H1 (cell line): ENCODE results near the gene ITPR1. TPM values are rescaled to one million over a fixed set of nuclear protein-coding genes. Genes with fewer than 3 reads are reported as not detected.

Experiments used
- CTCF ChIA-PET: fragments of 300-600 bp; sonication (Branson Sonifier 250); formaldehyde crosslinking; loops from one replicate; lab custom pipeline; 2021; ENCODE audit not compliant: partially characterized antibody; lab: Charles Lee
- POLR2A ChIA-PET: fragments of 300-600 bp; sonication (Branson Sonifier 250); formaldehyde crosslinking; loops from one replicate; lab custom pipeline; 2021; ENCODE audit warnings: inconsistent platforms; ENCODE audit not compliant: partially characterized antibody; lab: Charles Lee
- DNase-seq, 2 experiments: peaks; one replicate each; pipeline versions ENCODE4 v3.0.0 to v3.0.0-alpha.2; 2010 to 2022; ENCODE audit warnings: low spot score in 2 of 2, low read depth in 1 of 2, mixed read lengths in 1 of 2
- FAIRE-seq: peaks from 2 replicates; lab custom pipeline; 2011; peaks lifted over from hg19 to GRCh38; lab: Jason Lieb, UNC
- H2AFZ ChIP-seq: 2 replicates; pipeline ENCODE4 v1.8.1; 2012; ENCODE audit warnings: low read length, inconsistent platforms
- H2AK5ac ChIP-seq: 2 replicates; pipeline ENCODE4 v1.6.1; 2013; ENCODE audit warnings: low read depth, low read length
- H2BK120ac ChIP-seq: replicated peaks from 2 replicates; pipeline ENCODE3; 2013; ENCODE audit warnings: low read depth, low read length, inconsistent platforms
- H2BK12ac ChIP-seq: 2 replicates; pipeline ENCODE4 v1.6.1; 2013; ENCODE audit warnings: low read depth, low read length
- H2BK15ac ChIP-seq: 2 replicates; pipeline ENCODE4 v1.6.1; 2013; ENCODE audit warnings: low read length
- H2BK20ac ChIP-seq: 2 replicates; pipeline ENCODE4 v1.6.1; 2013; ENCODE audit warnings: low read length
- H2BK5ac ChIP-seq: 2 replicates; pipeline ENCODE4 v1.6.1; 2013; ENCODE audit warnings: low read depth, low read length
- H3K14ac ChIP-seq: 2 replicates; pipeline ENCODE4 v1.6.1; 2013; ENCODE audit warnings: inconsistent platforms; ENCODE audit not compliant: insufficient read length
- H3K18ac ChIP-seq: 2 replicates; pipeline ENCODE4 v1.6.1; 2013; ENCODE audit warnings: low read length; ENCODE audit errors: extremely low read depth
- H3K23ac ChIP-seq: 2 replicates; pipeline ENCODE4 v1.6.1; 2013; ENCODE audit warnings: inconsistent platforms; ENCODE audit not compliant: insufficient read length
- H3K23me2 ChIP-seq: 2 replicates; pipeline ENCODE4 v1.6.1; 2013; ENCODE audit warnings: low read depth, low read length
- H3K27ac ChIP-seq: 2 replicates; pipeline ENCODE4 v1.6.1; 2011; ENCODE audit warnings: low read depth, low read length, inconsistent platforms
- H3K27me3 ChIP-seq, 4 experiments: replicated peaks in 1 of 4; 1 replicate in 1 of 4; 2 replicates in 3 of 4; pipeline versions ENCODE4 v1.6.1 to v1.8.1; 2011 to 2013; ENCODE audit warnings: low read length in 3 of 4, mild to moderate bottlenecking in 3 of 4, inconsistent platforms in 2 of 4, mixed read lengths in 2 of 4, moderate library complexity in 1 of 4; ENCODE audit not compliant: control insufficient read depth in 3 of 4, insufficient read depth in 3 of 4; ENCODE audit errors: extremely low read depth in 1 of 4
- H3K36me3 ChIP-seq, 4 experiments: 2 replicates each; pipeline versions ENCODE4 v1.6.1 to v1.8.1; 2011 to 2013; ENCODE audit warnings: mild to moderate bottlenecking in 4 of 4, low read length in 3 of 4, moderate library complexity in 2 of 4, control low read depth in 1 of 4, inconsistent platforms in 1 of 4; ENCODE audit not compliant: insufficient read depth in 4 of 4, control insufficient read depth in 2 of 4
- H3K4ac ChIP-seq: replicated peaks from 2 replicates; pipeline ENCODE3; 2013; ENCODE audit warnings: low read length, low read depth, mixed read lengths, inconsistent platforms; ENCODE audit not compliant: insufficient read length
- H3K4me1 ChIP-seq, 4 experiments: replicated peaks in 1 of 4; 1 replicate in 1 of 4; 2 replicates in 3 of 4; pipeline versions ENCODE4 v1.6.1 to v1.8.1; 2011 to 2013; ENCODE audit warnings: low read length in 3 of 4, inconsistent platforms in 2 of 4, mixed read lengths in 1 of 4; ENCODE audit not compliant: insufficient read depth in 4 of 4, control insufficient read depth in 3 of 4
- H3K4me2 ChIP-seq, 2 experiments: 2 replicates each; pipeline versions ENCODE4 v1.6.1 to v1.8.1; 2011 to 2013; ENCODE audit warnings: low read depth in 2 of 2, low read length in 2 of 2, control low read depth in 1 of 2, inconsistent platforms in 1 of 2, mild to moderate bottlenecking in 1 of 2; ENCODE audit not compliant: insufficient read depth in 1 of 2
- H3K4me3 ChIP-seq, 4 experiments: fragments of 200-600, 300-600 bp in 1 of 4; sonication (generic), shearing (Covaris generic), sonication (Bioruptor Twin) in 1 of 4; 2 replicates each; pipeline versions ENCODE4 v1.5.1 to v1.8.1; 2011 to 2016; ENCODE audit warnings: low read length in 4 of 4, low read depth in 3 of 4, control low read depth in 2 of 4, inconsistent platforms in 2 of 4, mild to moderate bottlenecking in 2 of 4, mixed read lengths in 1 of 4, moderate library complexity in 1 of 4; ENCODE audit not compliant: insufficient read depth in 2 of 4; ENCODE audit errors: extremely low read depth in 1 of 4
- H3K56ac ChIP-seq: replicated peaks from 2 replicates; pipeline ENCODE3; 2013; ENCODE audit warnings: low read depth, mild to moderate bottlenecking, mixed read lengths, low read length, inconsistent platforms; ENCODE audit not compliant: insufficient read length
- H3K79me1 ChIP-seq: 2 replicates; pipeline ENCODE4 v1.6.1; 2013; ENCODE audit warnings: low read depth, low read length, control low read depth
- H3K79me2 ChIP-seq, 2 experiments: 2 replicates each; pipeline versions ENCODE4 v1.6.1 to v1.8.1; 2012 to 2013; ENCODE audit warnings: low read length in 2 of 2, mild to moderate bottlenecking in 2 of 2, inconsistent platforms in 1 of 2; ENCODE audit not compliant: insufficient read depth in 2 of 2, control insufficient read depth in 1 of 2
- H3K9ac ChIP-seq, 4 experiments: replicated peaks in 1 of 4; 1 replicate in 1 of 4; 2 replicates in 3 of 4; pipeline versions ENCODE4 v1.6.1 to v1.8.1; 2011 to 2013; ENCODE audit warnings: low read depth in 3 of 4, low read length in 3 of 4, control low read depth in 2 of 4, mild to moderate bottlenecking in 2 of 4, moderate library complexity in 2 of 4, inconsistent platforms in 1 of 4; ENCODE audit errors: extremely low read depth in 1 of 4
- H3K9me3 ChIP-seq, 2 experiments: 2 replicates each; pipeline versions ENCODE4 v1.6.1 to v1.8.1; 2012 to 2013; ENCODE audit warnings: mild to moderate bottlenecking in 2 of 2, moderate library complexity in 2 of 2, control low read depth in 1 of 2, inconsistent platforms in 1 of 2, low read depth in 1 of 2, low read length in 1 of 2, mixed read lengths in 1 of 2; ENCODE audit not compliant: insufficient read depth in 2 of 2
- H4K20me1 ChIP-seq, 2 experiments: replicated peaks in 1 of 2; 2 replicates each; pipeline versions ENCODE3 to v1.8.1; 2011 to 2013; ENCODE audit warnings: inconsistent platforms in 2 of 2, low read length in 2 of 2, mild to moderate bottlenecking in 1 of 2; ENCODE audit not compliant: insufficient read depth in 2 of 2, control insufficient read depth in 1 of 2
- H4K5ac ChIP-seq: 2 replicates; pipeline ENCODE4 v1.6.1; 2013; ENCODE audit warnings: low read length, low read depth, mixed read lengths, inconsistent platforms; ENCODE audit not compliant: insufficient read length
- H4K8ac ChIP-seq: 2 replicates; pipeline ENCODE4 v1.8.0; 2013; ENCODE audit warnings: mild to moderate bottlenecking, moderate library complexity, low read length, inconsistent platforms; ENCODE audit not compliant: insufficient read depth; ENCODE audit errors: extremely low read depth
- H4K91ac ChIP-seq: replicated peaks from 2 replicates; pipeline ENCODE3; 2013; ENCODE audit warnings: low read length, mixed read lengths, inconsistent platforms; ENCODE audit not compliant: insufficient read length
- BACH1 ChIP-seq: IDR thresholded peaks from 2 replicates; pipeline ENCODE4 v1.6.1; 2012; ENCODE audit warnings: low read length, improper control_type of control experiment
- E2F6 ChIP-seq: IDR thresholded peaks from 2 replicates; pipeline ENCODE4 v1.6.1; 2012; ENCODE audit warnings: inconsistent platforms
- EGR1 ChIP-seq: IDR thresholded peaks from 2 replicates; pipeline ENCODE4 v1.6.1; 2011; ENCODE audit warnings: low read depth, low read length, borderline replicate concordance
- JUND ChIP-seq: IDR thresholded peaks from 2 replicates; pipeline ENCODE4 v1.6.1; 2011; ENCODE audit warnings: mild to moderate bottlenecking, improper control_type of control experiment, low read length
- MAFK ChIP-seq: IDR thresholded peaks from 2 replicates; pipeline ENCODE4 v1.6.1; 2012; ENCODE audit warnings: low read depth, mild to moderate bottlenecking, improper control_type of control experiment, low read length
- POU5F1 ChIP-seq: IDR thresholded peaks from 2 replicates; pipeline ENCODE4 v1.6.1; 2011; ENCODE audit warnings: low read depth, mild to moderate bottlenecking, low read length, moderate library complexity
- TAF1 ChIP-seq: IDR thresholded peaks from 2 replicates; pipeline ENCODE4 v1.6.1; 2011; ENCODE audit warnings: mild to moderate bottlenecking, low read depth, low read length
- TEAD4 ChIP-seq: IDR thresholded peaks from 2 replicates; pipeline ENCODE4 v1.6.1; 2012; ENCODE audit warnings: low read depth, low read length, inconsistent platforms, mixed read lengths
- WGBS, 2 experiments: shearing (Covaris generic) in 1 of 2; methylation state at CpG; one replicate each; pipeline versions ENCODE4 v1.1.6 to v1.1.7; 2013 to 2015; ENCODE audit warnings: low lambda C conversion rate in 2 of 2, mixed read lengths in 2 of 2, inconsistent platforms in 1 of 2, low coverage in 1 of 2, missing lambda C conversion rate in 1 of 2; ENCODE audit not compliant: insufficient replicate concordance in 2 of 2, insufficient coverage in 1 of 2, insufficient read length in 1 of 2; ENCODE audit errors: extremely low coverage in 1 of 2, missing lambda C conversion rate in 1 of 2; 5-methylcytosine and 5-hydroxymethylcytosine counted together
- polyA plus RNA-seq, 7 experiments: library from polyadenylated mRNA; depleted of rRNA in 3 of 7; stranded (reverse) in 5 of 7; unstranded in 2 of 7; fragments of >200 nt in 5 of 7; fragments of 200-250 nt in 2 of 7; gene quantifications; 1 replicate in 5 of 7; 2 replicates in 1 of 7; 4 replicates in 1 of 7; pipeline versions ENCODE4 v1.2.1 to v1.2.3, GENCODE V29; 2011 to 2013; ENCODE audit warnings: missing spikeins in 2 of 7, mixed read lengths in 2 of 7
- total RNA-seq: library from RNA; stranded (reverse); fragmentation: NEBNext Ultra II Directional; extraction: Animal tissue kit (Norgen Biotek cat#: 25700); gene quantifications from 2 replicates; pipeline ENCODE4 v1.2.1, GENCODE V29; 2021

Gene ITPR1
- total and polyA plus RNA-seq, 2 of the 8 experiments (the other 6 are each of a cell fraction or from before 2014, with no cell fraction given): 2.5 to 16.3 TPM

- Histone ChIP-seq H3K18ac (0 out of 2 replicates have a peak overlapping the region, but pooled peaks have one; percentile 43), H4K20me1 (no peaks in the 10 kb centered on the region), H3K23me2 (no peaks in the 10 kb centered on the region), H3K14ac (no peak overlapping the region), H3K4me2 (no peak overlapping the region), H2BK5ac (no peak overlapping the region; the same call in 1 of the 2 replicates), H3K56ac (no peak overlapping the region), H2BK12ac (no peak overlapping the region), H3K4ac (no peak overlapping the region), H3K27me3 (no peaks in the 10 kb centered on the region), H4K5ac (no peak overlapping the region), H2AK5ac (no peak overlapping the region), H3K9me3 (peaks cover 5 to 8% of the 10 kb centered on the region in 2 experiments; a peak in 2 of 4 replicates), H3K4me1 (no peaks in the 10 kb centered on the region), H2BK20ac (no peak overlapping the region), H3K4me3 (no peak overlapping the region), H4K91ac (no peak overlapping the region), H3K79me1 (no peaks in the 10 kb centered on the region), H2BK15ac (no peak overlapping the region), H2BK120ac (no peak overlapping the region), H4K8ac (no peak overlapping the region), H3K9ac (no peak overlapping the region), H3K79me2 (no peaks in the 10 kb centered on the region), H3K36me3 (no peaks in the 10 kb centered on the region; a peak in 2 of 8 replicates), H2AFZ (no peak overlapping the region), H3K27ac (no peak overlapping the region), H3K23ac (no peak overlapping the region)
- TF ChIP-seq TAF1 (no peak), JUND (no peak), TEAD4 (no peak), POU5F1 (no peak), E2F6 (no peak), BACH1 (peak; percentile 84), EGR1 (no peak), MAFK (peak; percentile 58; the same call in 1 of the 2 replicates)
- ChIA-PET CTCF (interaction anchor here (0.6 to 1.6 kb wide), 7 partner anchors 9 to 419 kb away, joined by 3 to 5 read pairs (median 3); no protein-coding TSS in a partner anchor), POLR2A (interaction anchor here (1.4 kb wide), 1 partner anchor 11 kb away, joined by 3 read pairs; no protein-coding TSS in a partner anchor)
- FAIRE-seq (no peak), DNase-seq (no peak)
- WGBS, 2 experiments: 88% methylated on average over 17 of the region's 20 CpGs; no CpG with 5 or more reads in 1 of the 2 experiments
Measured at GRCh38 chr3:4814305-4814903, 321.3 kb downstream of the ITPR1 start.
